Measurements from ENCODE around the gene ABHD3. TPM values are rescaled to one million over a fixed set of nuclear protein-coding genes. Genes with fewer than 3 reads are reported as not detected.

The ABHD3 gene
- total and polyA plus RNA-seq, 2 of the 8 experiments (the other 6 are each of a cell fraction or from before 2014, with no cell fraction given) = 8.4 to 12.1 TPM

DNA sequence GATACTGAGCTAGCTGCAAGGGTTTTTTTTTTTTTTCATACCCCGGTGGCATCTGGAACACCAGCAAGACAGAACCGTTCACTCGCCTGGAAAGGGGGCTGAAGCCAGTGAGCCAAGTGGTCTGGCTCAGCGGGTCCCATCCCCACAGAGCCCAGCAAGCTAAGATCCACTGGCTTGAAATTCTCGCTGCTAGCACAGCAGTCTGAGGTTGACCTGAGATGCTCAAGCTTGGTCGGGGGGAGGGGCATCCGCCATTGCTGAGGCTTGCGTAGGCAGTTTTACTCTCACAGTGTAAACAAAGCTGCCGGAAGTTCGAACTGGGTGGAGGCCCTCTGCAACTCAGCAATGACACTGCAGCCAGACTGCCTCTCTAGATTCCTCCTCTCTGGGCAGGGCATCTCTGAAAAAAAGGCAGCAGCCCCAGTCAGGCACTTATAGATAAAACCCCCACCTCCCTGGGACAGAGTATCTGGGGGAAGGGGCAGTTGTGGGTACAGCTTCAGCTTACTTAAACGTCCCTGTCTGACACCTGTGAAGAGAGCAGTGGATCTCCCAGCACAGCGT is 31.0 kb upstream of the ABHD3 start:
- H2BK20ac ChIP-seq (ENCODE audit: low read length) = no peak overlapping the region
- peak overlapping the region; percentile 76; the same call in 1 of the 2 replicates for H2AFZ ChIP-seq (ENCODE audit: low read length)
- whole genome bisulfite sequencing, 2 experiments (ENCODE audit: extremely low coverage in 1 of 2, insufficient coverage in 1 of 2, insufficient read length in 1 of 2, insufficient replicate concordance in 2 of 2, low coverage in 1 of 2, low lambda C conversion rate in 2 of 2, missing lambda C conversion rate in 1 of 2) = 78% methylated on average over 12 of the region's 12 CpGs; no CpG with 5 or more reads in 1 of the 2 experiments

More for the DNA sequence above, 31.0 kb upstream of the ABHD3 start:
- Histone ChIP-seq H3K56ac (replicated peaks; ENCODE audit: insufficient read length, low read depth, low read length) (no peak overlapping the region), H3K79me1 (ENCODE audit: low read depth, low read length) (no peaks in the 10 kb centered on the region), H3K27me3 (replicated peaks in 1 of 4; ENCODE audit: control insufficient read depth in 3 of 4, extremely low read depth in 1 of 4, insufficient read depth in 3 of 4, low read length in 3 of 4) (no peaks in the 10 kb centered on the region), H2BK12ac (ENCODE audit: low read depth, low read length) (no peak overlapping the region), H3K18ac (ENCODE audit: extremely low read depth, low read length) (no peak overlapping the region), H3K4me3 (ENCODE audit: extremely low read depth in 1 of 4, insufficient read depth in 2 of 4, low read depth in 3 of 4, low read length in 4 of 4) (no peak overlapping the region), H3K27ac (ENCODE audit: low read depth, low read length) (no peak overlapping the region; the same call in 1 of the 2 replicates), H3K14ac (ENCODE audit: insufficient read length) (no peak overlapping the region), H4K20me1 (replicated peaks in 1 of 2; ENCODE audit: control insufficient read depth in 1 of 2, insufficient read depth in 2 of 2, low read length in 2 of 2) (no peaks in the 10 kb centered on the region), H3K9ac (replicated peaks in 1 of 4; ENCODE audit: extremely low read depth in 1 of 4, low read depth in 3 of 4, low read length in 3 of 4) (peak overlapping the region in 1 of 4 experiments; percentile 30; a peak in 1 of 7 replicates), H3K23ac (ENCODE audit: insufficient read length) (no peak overlapping the region), H2BK5ac (ENCODE audit: low read depth, low read length) (no peak overlapping the region), H2AK5ac (ENCODE audit: low read depth, low read length) (no peak overlapping the region), H3K4me2 (ENCODE audit: insufficient read depth in 1 of 2, low read depth in 2 of 2, low read length in 2 of 2) (peak overlapping the region in 1 of 2 experiments; percentile 38; a peak in 1 of 4 replicates), H2BK120ac (replicated peaks; ENCODE audit: low read depth, low read length) (no peak overlapping the region), H4K5ac (ENCODE audit: insufficient read length, low read depth, low read length) (no peak overlapping the region), H3K23me2 (ENCODE audit: low read depth, low read length) (no peaks in the 10 kb centered on the region; the same call in 1 of the 2 replicates), H3K79me2 (ENCODE audit: control insufficient read depth in 1 of 2, insufficient read depth in 2 of 2, low read length in 2 of 2) (no peaks in the 10 kb centered on the region), H4K8ac (ENCODE audit: extremely low read depth, insufficient read depth, low read length) (peak overlapping the region; percentile 92; the same call in 1 of the 2 replicates), H4K91ac (replicated peaks; ENCODE audit: insufficient read length, low read length) (no peak overlapping the region), H3K9me3 (ENCODE audit: insufficient read depth in 2 of 2, low read depth in 1 of 2, low read length in 1 of 2) (0 out of 4 replicates have a peak, but pooled peaks cover 0 to 2% of the 10 kb centered on the region in 2 experiments), H3K4me1 (replicated peaks in 1 of 4; ENCODE audit: control insufficient read depth in 3 of 4, insufficient read depth in 4 of 4, low read length in 3 of 4) (peaks cover 2 to 13% (median 4%) of the 10 kb centered on the region in 4 experiments; a peak in 5 of 7 replicates), H2BK15ac (ENCODE audit: low read length) (no peak overlapping the region), H3K4ac (replicated peaks; ENCODE audit: insufficient read length, low read depth, low read length) (no peak overlapping the region), H3K36me3 (ENCODE audit: control insufficient read depth in 2 of 4, insufficient read depth in 4 of 4, low read length in 3 of 4) (no peaks in the 10 kb centered on the region)
- FAIRE-seq (no peak), DNase-seq (ENCODE audit: low read depth in 1 of 2, low spot score in 2 of 2) (peak in 1 of 2 experiments; percentile 66)
- CTCF ChIA-PET (ENCODE audit: partially characterized antibody) = interaction anchor here (0.6 to 1.7 kb wide), 6 partner anchors 11 to 373 kb away, joined by 3 to 7 read pairs (median 4); partner anchors contain the start of gene ESCO1
- POLR2A ChIA-PET (ENCODE audit: partially characterized antibody) = interaction anchor here (0.7 to 1.6 kb wide), 3 partner anchors 8 to 101 kb away, joined by 3 to 6 read pairs (median 4); partner anchors contain the start of gene ABHD3
- peak; percentile 27; the same call in 1 of the 2 replicates for TF ChIP-seq BACH1 (IDR thresholded peaks at IDR 0.05; ENCODE audit: low read length)
- TF ChIP-seq ATF2 (IDR thresholded peaks at IDR 0.05; ENCODE audit: low read length) = no peak
- peak; percentile 85 for TF ChIP-seq YY1 (IDR thresholded peaks at IDR 0.05; ENCODE audit: low read depth, low read length)

Data from H1 (cell line).